GM12875 (cell line): ENCODE results near the gene KIF25.
"Not testable (repeated sequence)": the region's sequence is repeated elsewhere in the genome, so short reads cannot be mapped to it uniquely, and the experiment has no call there.

Experiments
- H3K4me3 ChIP-seq: one replicate; pipeline ENCODE4 v1.5.1; 2011; ENCODE audit warnings: low read depth, low read length, control low read depth
- CTCF ChIP-seq: IDR thresholded peaks from 2 replicates; pipeline ENCODE4 v1.5.1; 2011; ENCODE audit warnings: low read depth, mild to moderate bottlenecking, control low read depth, inconsistent platforms, low read length, moderate library complexity, borderline replicate concordance; ENCODE audit not compliant: insufficient read depth

KIF25 gene

GRCh38 chr6:167995302-167995701 is 2.2 kb upstream of the KIF25 start:
- TF ChIP-seq CTCF = no peak
- H3K4me3 ChIP-seq = no peak overlapping the region

- TF ChIP-seq CTCF = no peak
- no peak overlapping the region for H3K4me3 ChIP-seq
Observed at GRCh38 chr6:167995731-167996151, 1.7 kb upstream of the KIF25 start.

GRCh38 chr6:167996424-167997199 is 859 bp upstream of the KIF25 start:
- no peak overlapping the region for H3K4me3 ChIP-seq
- no peak for TF ChIP-seq CTCF

- H3K4me3 ChIP-seq = no peak overlapping the region
- TF ChIP-seq CTCF = no peak
Observed at GRCh38 chr6:167998215-167998614, 744 bp downstream of the KIF25 start.

GRCh38 chr6:168000198-168001028 is 2.9 kb downstream of the KIF25 start:
- H3K4me3 ChIP-seq = no peak overlapping the region
- no peak for TF ChIP-seq CTCF

GRCh38 chr6:168001029-168001332 is 3.5 kb downstream of the KIF25 start:
- TF ChIP-seq CTCF = no peak
- H3K4me3 ChIP-seq = no peak overlapping the region

GRCh38 chr6:168001514-168001913 is 4.0 kb downstream of the KIF25 start:
- not testable (repeated sequence) for H3K4me3 ChIP-seq
